NCI-H1417 (cell line): ENCODE results near the gene MSANTD3.
A peak's percentile ranks its signal among the peaks of the same experiment; 100 is the strongest.

Experiments
- DNase-seq, 3 experiments: peaks; one replicate each; lab custom pipeline; 2025; lab: John Stamatoyannopoulos, UW

Gene MSANTD3

DNA sequence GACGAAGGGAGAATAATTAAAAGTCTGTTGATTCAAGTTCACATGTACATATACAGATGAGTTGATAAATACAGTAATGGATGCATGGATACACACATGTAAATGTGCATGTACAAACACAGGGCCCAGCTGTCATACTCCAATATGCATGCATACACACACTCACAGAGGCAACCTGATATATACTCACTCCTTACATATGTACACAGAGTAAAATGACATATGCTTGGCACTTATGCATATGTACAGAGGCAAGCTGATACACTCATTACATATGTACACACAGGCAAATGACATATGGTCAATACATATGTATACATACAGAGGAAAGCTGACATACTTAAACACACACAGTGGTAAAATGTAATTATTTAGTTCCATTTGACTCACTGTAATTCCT, 38.8 kb downstream of the MSANTD3 start:
- DNase-seq: no peak

DNA sequence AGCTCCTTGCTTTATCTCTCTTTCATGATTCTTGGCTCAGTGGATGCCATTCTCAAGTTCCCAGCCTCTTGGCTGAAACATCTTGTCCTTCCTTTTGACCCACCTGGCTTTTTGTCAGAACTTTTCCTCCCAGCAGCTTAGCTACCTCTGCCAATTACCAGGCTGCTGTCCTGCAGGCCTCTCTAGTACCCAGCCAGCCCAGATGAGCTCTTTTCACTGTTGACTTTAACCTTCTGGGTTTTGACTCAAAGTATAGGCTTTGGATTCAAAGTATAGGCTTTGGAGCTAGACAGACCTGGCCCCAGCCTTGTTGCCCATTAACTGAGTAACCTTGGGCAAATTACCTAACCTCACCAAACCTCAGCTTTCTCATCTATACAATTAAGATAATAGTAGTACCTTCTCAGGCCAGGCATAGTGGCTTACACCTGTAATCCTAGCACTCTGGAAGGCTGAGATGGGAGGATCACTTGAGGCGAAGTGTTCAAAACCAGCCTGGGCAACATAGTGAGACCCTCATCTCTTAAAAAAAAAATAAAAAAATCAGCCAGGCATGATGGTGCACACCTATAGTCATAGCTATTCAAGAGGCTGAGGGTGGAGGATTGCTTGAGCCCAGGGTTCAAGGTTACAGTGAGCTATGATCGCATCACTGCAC, 39.4 kb downstream of the MSANTD3 start:
- DNase-seq: no peak

DNA sequence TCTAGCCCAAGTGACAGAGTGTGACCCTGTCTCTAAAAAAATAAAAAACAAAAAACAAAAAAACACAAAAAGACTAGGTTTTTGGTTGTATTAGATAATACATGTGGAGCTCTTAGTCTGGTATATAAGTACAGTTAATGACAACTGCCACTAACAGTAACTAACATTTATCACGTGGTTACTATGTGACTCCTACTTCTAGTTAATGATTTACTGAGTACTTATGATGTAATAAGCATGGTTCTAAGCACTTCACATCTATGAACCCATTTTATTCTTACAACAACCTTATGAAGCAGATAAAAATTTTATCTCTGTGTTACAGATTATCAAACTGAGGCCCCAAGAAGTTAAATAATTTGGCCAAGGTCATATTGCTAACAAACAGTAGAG, 39.9 kb downstream of the MSANTD3 start:
- DNase-seq: no peak

DNA sequence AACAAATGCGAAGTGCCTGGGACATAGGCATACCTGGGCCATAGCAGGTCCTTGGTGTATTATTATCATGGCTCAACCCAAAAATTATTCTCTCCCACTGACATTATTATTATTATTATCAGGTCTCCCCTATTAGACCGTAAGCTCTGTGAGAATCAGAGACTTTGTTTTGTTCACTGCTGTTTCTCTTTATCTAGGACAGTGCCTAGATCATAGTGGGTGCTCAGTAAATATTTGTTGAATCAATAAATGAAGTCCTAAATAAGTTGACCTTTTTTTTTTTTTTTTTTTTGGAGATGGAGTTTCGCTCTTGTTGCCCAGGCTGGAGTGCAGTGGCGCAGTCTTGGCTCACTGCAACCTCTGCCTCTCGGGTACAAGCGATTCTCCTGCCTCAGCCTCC, 41.1 kb downstream of the MSANTD3 start:
- no peak for DNase-seq

DNA sequence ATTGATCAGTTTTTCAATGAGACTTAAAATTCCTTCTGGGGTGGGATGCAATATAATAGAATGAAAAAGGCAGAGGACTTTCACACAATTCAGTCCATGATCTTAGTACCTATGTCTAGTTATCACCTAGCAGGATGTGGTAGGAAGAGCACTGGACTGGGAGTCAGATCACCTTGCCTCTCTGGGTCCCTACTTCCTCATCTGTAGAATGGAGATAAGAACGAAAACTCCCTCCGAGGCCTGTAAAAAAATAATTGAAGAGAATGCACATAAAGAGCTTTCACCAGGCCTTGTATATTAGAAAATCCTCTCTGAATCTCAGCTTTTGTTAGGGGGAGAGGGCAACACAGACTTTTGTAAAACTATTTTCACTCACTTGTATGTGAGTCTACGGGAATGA, 45.3 kb downstream of the MSANTD3 start:
- DNase-seq: no peak

DNA sequence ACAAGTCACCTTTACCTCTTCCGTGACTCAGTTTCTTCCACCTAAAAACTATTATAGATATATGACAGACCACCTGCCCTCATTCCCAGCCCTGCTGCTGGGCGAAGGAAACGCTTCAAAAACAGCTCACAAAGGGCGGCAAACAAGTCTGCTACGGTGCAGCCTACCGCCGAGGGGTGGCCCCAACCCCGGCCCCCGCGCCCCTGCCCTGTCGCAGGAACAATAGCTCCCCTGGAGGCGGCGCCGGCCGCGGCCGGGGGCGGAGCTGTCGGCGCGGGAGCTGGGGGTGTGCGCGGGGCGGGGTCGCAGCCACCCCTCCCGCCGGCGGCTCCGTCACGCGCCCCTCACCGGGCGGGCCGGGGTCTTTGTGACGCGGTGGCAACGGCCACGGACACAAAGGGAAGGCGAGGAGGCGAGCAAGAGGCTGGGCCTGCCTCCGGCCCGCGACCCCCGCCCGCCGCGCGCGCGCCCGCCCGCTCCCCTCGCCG, 45.9 kb downstream of the MSANTD3 start, which contains the start of gene TMEFF1:
Gene TMEFF1 (plus strand): TSS at position 362 of the 488 bp plus-strand sequence. CDS start 396 bp downstream, outside the sequence.
- peak; percentile 34 to 88 (median 88) for DNase-seq

DNA sequence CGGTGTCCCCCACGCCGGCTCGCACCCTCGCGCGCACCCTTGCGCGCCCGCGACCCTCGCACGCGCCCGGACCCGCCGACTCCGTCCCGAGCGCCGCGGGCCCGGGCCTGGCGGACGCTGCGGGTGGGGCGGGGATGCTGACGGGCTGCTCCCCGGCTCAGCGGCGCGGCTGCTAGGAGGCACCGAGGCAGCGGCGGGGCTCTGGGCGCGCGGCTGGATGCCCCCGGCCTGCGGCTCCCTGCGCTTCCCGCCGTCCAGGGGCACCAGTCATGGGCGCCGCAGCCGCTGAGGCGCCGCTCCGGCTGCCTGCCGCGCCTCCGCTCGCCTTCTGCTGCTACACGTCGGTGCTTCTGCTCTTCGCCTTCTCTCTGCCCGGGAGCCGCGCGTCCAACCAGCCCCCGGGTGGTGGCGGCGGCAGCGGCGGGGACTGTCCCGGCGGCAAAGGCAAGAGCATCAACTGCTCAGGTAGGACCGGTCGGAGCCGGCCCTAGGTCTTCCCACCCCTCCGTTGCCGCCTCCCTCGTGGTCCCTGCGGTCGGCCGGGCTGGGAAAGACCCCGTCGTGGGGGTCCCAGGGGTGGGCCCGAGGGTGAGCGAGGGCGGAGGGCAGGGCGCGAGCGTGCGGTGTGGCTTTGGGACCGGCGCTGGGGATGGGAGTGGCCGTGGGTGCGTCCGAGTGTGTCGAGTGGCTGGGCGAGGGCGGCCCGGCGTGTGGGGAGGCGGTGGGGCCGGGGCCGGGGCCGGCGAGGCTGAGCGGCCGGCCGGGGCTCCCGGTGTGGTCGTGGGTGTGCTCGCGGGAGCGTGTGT, 46.5 kb downstream of the MSANTD3 start:
- DNase-seq: peak; percentile 13 to 92 (median 81)

DNA sequence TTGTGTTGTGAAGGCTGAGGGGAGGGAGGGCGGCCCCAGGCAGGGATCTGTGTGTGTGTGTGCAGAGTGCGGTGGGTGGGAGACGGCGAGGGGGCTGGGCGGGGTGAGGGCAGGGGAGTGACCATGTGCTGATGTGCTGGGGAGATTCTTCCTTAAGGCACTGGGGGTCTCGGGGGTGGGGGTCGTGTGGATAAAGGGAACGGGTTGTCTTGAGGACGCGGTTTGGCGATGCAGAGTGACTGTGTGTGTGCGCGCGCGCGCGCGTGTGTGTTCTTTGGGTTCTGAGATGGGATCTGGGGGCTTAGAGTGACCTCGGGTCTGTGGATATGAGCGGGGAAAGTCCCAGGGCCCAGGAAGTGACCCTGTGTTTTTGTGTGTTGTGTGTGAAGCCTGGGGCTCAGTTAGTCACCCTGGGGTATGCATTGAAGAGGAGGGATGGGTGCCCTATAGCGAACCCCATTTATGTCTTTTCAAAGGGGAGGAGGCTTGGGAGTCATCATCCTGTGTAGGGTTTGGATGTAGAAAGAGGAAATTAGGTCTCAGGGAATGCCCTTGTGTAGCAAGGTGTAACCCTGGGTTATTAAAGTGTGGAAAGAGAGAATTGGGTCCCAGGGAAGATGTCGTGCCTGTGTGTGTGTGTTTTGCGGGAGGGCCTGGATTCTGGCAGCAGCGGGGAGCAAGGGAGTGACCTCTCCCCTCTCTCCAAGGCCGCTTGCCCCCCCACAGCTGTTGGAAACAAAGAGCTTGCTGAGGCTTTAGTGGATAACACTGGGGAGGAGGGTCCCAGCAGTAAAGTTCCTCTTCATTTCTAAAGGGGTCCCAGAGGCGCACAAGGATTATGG, 47.4 kb downstream of the MSANTD3 start:
- DNase-seq: peak in 2 of 3 experiments; percentile 50 to 69

DNA sequence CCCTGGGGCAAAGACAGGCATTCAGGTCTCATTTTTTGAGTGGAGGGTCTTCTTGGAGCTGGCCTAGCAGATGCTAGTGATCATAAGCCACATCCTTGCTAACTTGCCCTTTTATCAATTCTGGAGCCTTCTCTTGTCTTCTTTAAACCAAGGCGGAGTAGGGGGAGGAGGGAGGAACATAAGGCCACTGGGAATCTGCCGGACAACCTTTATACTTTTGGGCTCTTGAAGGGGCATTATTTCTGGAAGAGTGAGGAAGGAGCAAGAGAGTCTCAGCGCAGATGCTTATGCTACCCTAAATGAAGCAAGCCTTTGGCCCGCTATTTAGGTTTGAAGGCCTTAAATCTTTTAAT, 48.0 kb downstream of the MSANTD3 start:
- DNase-seq: peak in 1 of 3 experiments; percentile 57

DNA sequence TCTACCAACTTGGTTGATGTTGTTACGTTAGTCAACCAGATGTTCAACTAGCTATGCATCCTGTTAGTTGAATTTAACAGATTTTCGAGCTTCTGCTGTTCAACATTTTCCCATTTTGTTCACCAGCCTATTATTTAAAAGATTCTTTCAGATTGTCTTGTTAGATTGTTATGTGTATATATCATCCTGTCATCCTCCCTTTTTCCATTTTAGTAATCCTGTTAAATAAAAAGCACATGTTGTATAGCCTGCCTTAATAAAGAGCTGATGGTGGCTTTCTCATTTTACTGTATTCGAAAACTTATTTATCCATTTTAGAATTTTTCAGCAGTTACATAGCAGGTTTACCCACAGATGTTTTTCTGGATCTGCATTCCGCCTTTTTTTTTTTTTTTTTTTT, 50.3 kb downstream of the MSANTD3 start:
- DNase-seq: no peak

DNA sequence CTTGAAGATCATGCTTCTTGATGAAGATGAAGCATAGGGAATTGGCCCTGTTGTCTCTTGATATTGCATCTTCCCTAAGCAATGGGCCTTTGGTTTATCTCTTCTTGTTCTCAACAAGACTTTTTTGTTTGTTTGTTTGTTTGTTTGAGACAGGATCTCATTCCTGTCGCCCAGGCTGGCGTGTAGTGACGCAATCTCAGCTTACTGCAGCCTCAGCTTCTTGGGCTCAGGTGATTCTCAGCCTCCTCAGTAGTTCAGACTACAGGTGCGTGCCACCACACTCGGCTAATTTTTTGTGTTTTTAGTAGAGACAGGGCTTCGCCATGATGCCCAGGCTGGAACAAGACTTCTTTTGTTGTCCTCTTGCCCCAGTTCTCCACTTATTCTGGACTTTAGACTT, 51.2 kb downstream of the MSANTD3 start:
- no peak for DNase-seq

DNA sequence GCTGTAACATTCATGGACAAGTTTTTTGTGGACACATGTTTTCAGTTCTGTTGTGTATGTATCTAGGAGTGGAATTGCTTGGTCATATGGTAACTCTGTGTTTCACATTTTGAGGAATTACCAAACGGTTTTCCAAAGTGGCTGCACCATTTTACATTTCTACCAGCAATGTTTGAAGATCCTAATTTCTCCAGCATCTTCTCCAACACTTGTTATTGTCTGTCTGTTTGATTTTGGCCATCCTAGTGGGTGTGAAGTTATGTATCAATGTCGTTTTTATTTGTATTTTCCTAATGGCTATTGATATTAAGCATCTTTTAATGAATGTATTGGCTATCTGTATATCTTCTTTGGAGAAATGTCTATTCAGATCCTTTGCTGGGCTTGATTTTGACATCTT, 52.9 kb downstream of the MSANTD3 start:
- DNase-seq: no peak

DNA sequence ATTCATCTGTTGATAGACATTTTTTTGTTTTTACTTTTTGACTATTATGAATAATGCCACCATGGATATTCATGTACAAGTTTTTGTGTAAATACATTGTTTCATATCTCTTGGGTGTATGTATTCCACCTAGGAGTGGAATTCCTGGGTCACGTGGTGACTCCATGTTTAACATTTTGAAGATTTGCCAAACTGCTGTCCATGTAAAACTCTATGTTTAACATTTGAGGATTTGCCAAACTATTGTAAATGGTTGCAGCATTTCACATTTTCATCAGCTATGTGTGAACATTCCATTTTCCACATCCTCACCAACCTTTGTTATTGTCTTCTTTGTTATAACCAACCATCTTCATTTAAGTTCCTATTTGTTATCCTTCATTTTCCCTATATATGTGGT, 58.3 kb downstream of the MSANTD3 start:
- DNase-seq: no peak

DNA sequence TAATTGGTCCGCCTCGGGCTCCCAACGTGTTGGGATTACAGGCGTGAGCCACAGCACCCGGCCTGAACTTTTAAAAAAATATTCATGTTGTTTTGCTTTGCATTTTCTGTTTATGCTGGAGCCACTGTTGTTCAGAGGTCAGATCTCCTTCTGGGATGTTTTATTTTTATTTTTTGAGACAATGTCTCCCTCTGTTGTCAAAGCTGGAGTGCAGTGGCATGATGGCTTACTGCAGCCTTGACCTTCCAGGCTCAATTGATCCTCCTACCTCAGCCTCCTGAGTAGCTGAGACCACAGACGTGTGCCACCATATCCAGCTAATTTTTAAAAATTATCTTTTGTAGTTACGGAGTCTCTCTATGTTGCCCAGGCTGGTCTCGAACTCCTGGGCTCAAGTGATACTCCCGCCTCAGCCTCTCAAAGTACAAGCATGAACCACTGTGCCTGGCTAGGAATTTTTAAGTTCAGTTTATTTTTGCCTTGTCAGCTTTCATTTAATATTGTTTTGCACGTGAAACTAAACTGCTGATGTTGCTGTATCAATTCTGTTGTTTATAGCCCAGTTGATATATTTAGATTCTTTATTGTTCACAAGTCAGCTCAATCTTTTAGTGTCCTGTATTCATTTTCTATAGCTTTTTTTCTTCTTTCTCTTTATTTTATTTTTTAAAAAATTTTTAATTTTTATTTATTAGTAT, 59.7 kb downstream of the MSANTD3 start:
- DNase-seq: no peak

DNA sequence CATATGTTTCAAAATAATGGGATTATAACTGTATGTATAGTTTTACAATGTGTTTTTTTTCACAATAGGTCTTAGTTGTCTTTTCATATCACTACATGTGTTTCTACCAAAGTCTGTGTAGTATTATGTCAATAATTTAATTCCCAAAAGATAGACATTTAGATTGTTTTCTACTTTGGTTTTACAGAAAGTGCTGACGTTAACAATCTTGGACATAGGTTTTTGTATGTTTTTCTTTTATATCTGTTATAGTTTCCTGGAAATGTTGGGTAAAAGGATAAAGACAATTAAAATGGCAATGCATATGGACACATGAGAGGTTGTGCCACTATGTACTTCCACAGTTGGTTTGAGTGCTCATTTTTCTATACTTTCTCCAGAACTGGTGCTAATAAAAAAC, 61.2 kb downstream of the MSANTD3 start:
- DNase-seq: no peak

DNA sequence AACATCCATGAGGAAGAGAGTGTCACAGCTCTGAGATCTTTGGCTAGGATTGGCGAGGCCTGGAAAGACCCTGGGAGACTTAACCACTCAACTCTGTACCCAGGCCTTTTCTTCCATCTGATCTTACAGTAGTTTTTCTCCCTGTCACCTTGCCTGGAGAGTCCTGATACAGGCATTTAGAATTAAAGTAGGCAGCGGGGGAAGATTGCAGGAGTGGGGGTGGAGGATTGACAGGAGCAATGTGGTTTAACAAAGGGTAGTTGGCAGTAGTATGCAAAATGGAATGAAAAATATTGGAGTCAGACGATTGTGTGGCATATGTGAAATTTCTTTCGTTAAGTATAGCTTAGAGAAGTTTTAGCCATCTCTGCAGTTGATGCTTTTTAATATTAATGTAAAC, 62.9 kb downstream of the MSANTD3 start:
- DNase-seq: no peak

DNA sequence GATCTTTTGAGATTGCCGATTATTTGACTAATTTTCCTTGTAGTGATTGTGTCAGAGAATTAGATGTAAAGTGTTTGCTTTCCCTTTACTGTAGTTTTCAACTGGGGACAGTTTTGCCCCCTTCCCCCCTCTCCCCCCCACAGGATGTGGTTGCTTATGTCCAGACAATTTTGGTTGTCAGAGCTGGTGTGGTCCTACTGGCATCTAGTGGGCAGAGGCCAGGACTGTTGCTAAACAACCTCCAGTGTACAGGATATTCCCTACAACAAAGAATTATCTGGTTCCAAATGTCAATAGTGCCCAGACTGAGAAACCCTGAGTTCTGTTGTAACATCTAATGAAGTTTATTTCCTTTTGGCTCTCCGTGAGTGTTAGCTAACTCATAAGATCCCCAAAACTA, 66.0 kb downstream of the MSANTD3 start:
- no peak for DNase-seq

DNA sequence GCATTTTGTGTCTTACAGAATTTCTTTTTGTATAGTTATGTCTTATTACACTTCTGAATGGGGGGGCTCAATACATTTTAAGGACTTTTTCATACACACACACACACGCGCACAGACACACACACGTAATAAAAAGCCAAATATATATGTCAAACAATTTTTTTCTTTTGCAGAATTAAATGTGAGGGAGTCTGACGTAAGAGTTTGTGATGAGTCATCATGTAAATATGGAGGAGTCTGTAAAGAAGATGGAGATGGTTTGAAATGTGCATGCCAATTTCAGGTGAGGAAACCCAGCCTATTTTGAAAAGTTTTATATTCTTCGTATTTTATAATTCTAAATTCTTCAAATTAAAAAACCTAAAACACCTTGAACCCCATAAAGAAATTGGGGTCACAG, 71.6 kb downstream of the MSANTD3 start:
- peak in 1 of 3 experiments; percentile 5 for DNase-seq

DNA sequence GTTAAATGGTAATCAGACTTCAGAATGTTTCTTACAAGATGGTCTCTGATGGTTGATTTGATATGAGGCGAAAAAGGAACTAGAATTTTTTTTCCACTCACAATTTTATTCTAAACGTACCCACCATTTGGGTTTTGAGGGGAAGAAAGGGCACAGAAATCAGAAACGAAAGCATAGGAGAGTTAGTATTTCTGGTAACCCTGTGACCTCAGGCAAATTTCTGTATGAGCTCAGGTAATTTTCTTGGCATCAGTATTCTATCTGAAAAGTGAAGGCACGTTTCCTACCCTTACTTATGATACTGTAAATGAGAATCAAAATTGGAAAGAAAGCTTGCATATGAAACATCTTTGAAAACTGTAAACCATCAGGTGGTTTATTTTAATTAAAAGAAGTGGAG, 72.5 kb downstream of the MSANTD3 start:
- no peak for DNase-seq

DNA sequence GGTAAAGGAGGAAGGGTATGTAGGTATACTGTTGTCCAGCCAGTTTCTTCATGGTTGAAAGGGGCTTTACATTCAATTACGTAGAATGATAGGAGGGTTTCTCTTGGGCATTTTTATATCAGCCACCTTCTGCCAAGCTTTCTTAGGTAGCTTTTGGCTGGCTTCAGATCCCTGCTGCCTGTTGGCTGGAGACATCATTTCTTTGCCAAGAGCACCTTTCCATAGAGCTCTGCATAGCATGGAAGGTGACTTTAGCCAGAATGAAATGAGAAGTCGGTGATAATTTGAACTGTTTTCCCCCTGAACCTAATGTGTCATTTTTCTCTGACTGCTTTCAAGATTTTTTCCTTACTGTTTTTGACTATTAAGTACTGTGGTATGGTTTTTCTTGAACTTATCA, 72.9 kb downstream of the MSANTD3 start:
- DNase-seq: no peak
